Uterus (tissue), 4 donors: ENCODE data around the gene UPK3B. TPM values are rescaled to one million over a fixed set of nuclear protein-coding genes. Genes with fewer than 3 reads are reported as not detected.
"Not testable (repeated sequence)": the region's sequence is repeated elsewhere in the genome, so short reads cannot be mapped to it uniquely, and the experiment has no call there.

ENCODE experiments used
- DNase-seq, 2 donors: peaks; one replicate each; pipeline ENCODE4 v3.0.0-alpha.2; 2019 to 2020
- H3K27ac ChIP-seq, 2 donors: fragments of 200-600 bp; sonication (generic); 1 replicate in 1 of 2; 2 replicates in 1 of 2; pipeline ENCODE4 v1.5.1; 2016 to 2018
- H3K27me3 ChIP-seq, 2 donors: fragments of 200-600 bp; sonication (generic); one replicate each; pipeline ENCODE4 v1.5.1; 2018 to 2019; ENCODE audit warnings: control low read depth in 1 of 2
- H3K36me3 ChIP-seq, 2 donors: fragments of 200-600 bp; sonication (generic); one replicate each; pipeline ENCODE4 v1.5.1; 2019; ENCODE audit warnings: control low read depth in 1 of 2
- H3K4me1 ChIP-seq, 2 donors: fragments of 200-600 bp; sonication (generic); one replicate each; pipeline ENCODE4 v1.5.1; 2018 to 2019; ENCODE audit warnings: control low read depth in 1 of 2
- H3K4me3 ChIP-seq, 2 donors: fragments of 200-600 bp; sonication (generic); 1 replicate in 1 of 2; 2 replicates in 1 of 2; pipeline ENCODE4 v1.5.1; 2018 to 2019; ENCODE audit warnings: mild to moderate bottlenecking in 1 of 2
- H3K9me3 ChIP-seq, 2 donors: fragments of 200-600 bp; sonication (generic); one replicate each; pipeline ENCODE4 v1.5.1; 2019; ENCODE audit warnings: control low read depth in 1 of 2
- CTCF ChIP-seq, 4 experiments: fragments of 200-600 bp in 2 of 4; fragments of 450-650 bp in 2 of 4; sonication (generic) in 2 of 4; IDR thresholded peaks; one replicate each; pipeline ENCODE4 v1.5.1; 2016 to 2019; ENCODE audit warnings: antibody characterized with exemption in 4 of 4, mild to moderate bottlenecking in 2 of 4, moderate library complexity in 1 of 4
- POLR2A ChIP-seq, 2 donors: fragments of 450-650 bp; IDR thresholded peaks; one replicate each; pipeline ENCODE4 v1.6.1; 2016; ENCODE audit warnings: antibody characterized with exemption in 2 of 2, mild to moderate bottlenecking in 1 of 2, moderate library complexity in 1 of 2
- intact Hi-C: fragments of 100-400 bp; cut with DNase I; formaldehyde crosslinking; loops from one replicate; pipeline ENCODE4 v1.15.1; 2023; ENCODE audit warnings: low total_unique reads
- total RNA-seq, 4 donors: library from RNA; depleted of rRNA in 3 of 4; stranded (reverse); fragments of >200 nt in 3 of 4; gene quantifications; one replicate each; pipeline versions ENCODE4 v1.1.0 to v1.2.4, GENCODE V29; 2014 to 2023
- donor health status: DM: yes; HTN: yes; CAD: no.

The UPK3B gene
- total RNA-seq, 4 donors from 2014 or later: 2.0 to 7.3 (median 2.8) TPM; not detected in 1

GRCh38 chr7:76513817-76514799 lies 3.8 kb downstream of the UPK3B start:
- intact Hi-C loops: no loop called here
- no peaks in the 10 kb centered on the region for H3K36me3 ChIP-seq
- H3K9me3 ChIP-seq: no peaks in the 10 kb centered on the region
- TF ChIP-seq CTCF (IDR thresholded peaks at IDR 0.05) (no peak), POLR2A (IDR thresholded peaks at IDR 0.05) (no peak)
- no peak overlapping the region for H3K4me3 ChIP-seq
- peaks cover 0 to 4% of the 10 kb centered on the region in 2 donors for H3K4me1 ChIP-seq
- no peaks in the 10 kb centered on the region for H3K27me3 ChIP-seq
- peak overlapping the region in 1 of 2 donors; percentile 68 for H3K27ac ChIP-seq
- DNase-seq: no peak

- Histone ChIP-seq H3K4me1 (peaks cover 0 to 4% of the 10 kb centered on the region in 2 donors), H3K27me3 (no peaks in the 10 kb centered on the region), H3K4me3 (peak overlapping the region in 1 of 2 donors; percentile 14), H3K9me3 (no peaks in the 10 kb centered on the region), H3K27ac (peak overlapping the region in 1 of 2 donors; percentile 68), H3K36me3 (no peaks in the 10 kb centered on the region)
- DNase-seq: no peak
- no peak for TF ChIP-seq CTCF (IDR thresholded peaks at IDR 0.05)
- no peak for TF ChIP-seq POLR2A (IDR thresholded peaks at IDR 0.05)
- intact Hi-C loops: no loop called here
Observed at GRCh38 chr7:76514926-76515771, 4.8 kb downstream of the UPK3B start.

- Histone ChIP-seq H3K9me3 (no peaks in the 10 kb centered on the region), H3K4me1 (peaks cover 0 to 4% of the 10 kb centered on the region in 2 donors), H3K4me3 (no peak overlapping the region), H3K36me3 (no peaks in the 10 kb centered on the region), H3K27me3 (no peaks in the 10 kb centered on the region), H3K27ac (no peak overlapping the region)
- intact Hi-C loops: no loop called here
- TF ChIP-seq CTCF (IDR thresholded peaks at IDR 0.05) (peak in 2 of 4 experiments; percentile 53 to 61), POLR2A (IDR thresholded peaks at IDR 0.05) (no peak)
- no peak for DNase-seq
Observed at GRCh38 chr7:76515999-76516443, 5.7 kb downstream of the UPK3B start.

- H3K27ac ChIP-seq, H3K36me3 ChIP-seq, intact Hi-C loops, H3K4me1 ChIP-seq, H3K27me3 ChIP-seq, DNase-seq, H3K4me3 ChIP-seq, H3K9me3 ChIP-seq: not testable (repeated sequence)
Observed at GRCh38 chr7:76516932-76517331, 6.6 kb downstream of the UPK3B start.

GRCh38 chr7:76526183-76526582 lies 15.8 kb downstream of the UPK3B start:
- intact Hi-C loops: not testable (repeated sequence)

GRCh38 chr7:76531643-76532042 lies 21.3 kb downstream of the UPK3B start:
- H3K9me3 ChIP-seq, H3K4me1 ChIP-seq, H3K27ac ChIP-seq, H3K27me3 ChIP-seq, DNase-seq, H3K4me3 ChIP-seq, intact Hi-C loops, H3K36me3 ChIP-seq: not testable (repeated sequence)

More at GRCh38 chr7:76526183-76526582, 15.8 kb downstream of the UPK3B start:
- H3K27me3 ChIP-seq, H3K27ac ChIP-seq, H3K4me1 ChIP-seq, H3K36me3 ChIP-seq, H3K4me3 ChIP-seq, DNase-seq, H3K9me3 ChIP-seq: not testable (repeated sequence)

- H3K36me3 ChIP-seq, H3K4me3 ChIP-seq, H3K9me3 ChIP-seq, H3K27ac ChIP-seq, H3K27me3 ChIP-seq, H3K4me1 ChIP-seq, intact Hi-C loops, DNase-seq: not testable (repeated sequence)
Observed at GRCh38 chr7:76543197-76543596, 32.8 kb downstream of the UPK3B start, which contains the start of gene SPDYE16. TSS of gene SPDYE16 (minus strand) at chr7:76543297. CDS start at chr7:76541459, 1,838 bp downstream.
